GM21825 (cell line): Measurements from ENCODE around the gene NAGLU.
"Not testable (repeated sequence)": the region's sequence is repeated elsewhere in the genome, so short reads cannot be mapped to it uniquely, and the experiment has no call there.

ENCODE experiments used
- ATAC-seq: cut with Tn5 transposase; IDR thresholded peaks from one replicate; pipeline ENCODE4 v1.9.1; 2021; ENCODE audit warnings: mild to moderate bottlenecking, moderate library complexity; ENCODE audit not compliant: unreplicated experiment

The NAGLU gene

DNA sequence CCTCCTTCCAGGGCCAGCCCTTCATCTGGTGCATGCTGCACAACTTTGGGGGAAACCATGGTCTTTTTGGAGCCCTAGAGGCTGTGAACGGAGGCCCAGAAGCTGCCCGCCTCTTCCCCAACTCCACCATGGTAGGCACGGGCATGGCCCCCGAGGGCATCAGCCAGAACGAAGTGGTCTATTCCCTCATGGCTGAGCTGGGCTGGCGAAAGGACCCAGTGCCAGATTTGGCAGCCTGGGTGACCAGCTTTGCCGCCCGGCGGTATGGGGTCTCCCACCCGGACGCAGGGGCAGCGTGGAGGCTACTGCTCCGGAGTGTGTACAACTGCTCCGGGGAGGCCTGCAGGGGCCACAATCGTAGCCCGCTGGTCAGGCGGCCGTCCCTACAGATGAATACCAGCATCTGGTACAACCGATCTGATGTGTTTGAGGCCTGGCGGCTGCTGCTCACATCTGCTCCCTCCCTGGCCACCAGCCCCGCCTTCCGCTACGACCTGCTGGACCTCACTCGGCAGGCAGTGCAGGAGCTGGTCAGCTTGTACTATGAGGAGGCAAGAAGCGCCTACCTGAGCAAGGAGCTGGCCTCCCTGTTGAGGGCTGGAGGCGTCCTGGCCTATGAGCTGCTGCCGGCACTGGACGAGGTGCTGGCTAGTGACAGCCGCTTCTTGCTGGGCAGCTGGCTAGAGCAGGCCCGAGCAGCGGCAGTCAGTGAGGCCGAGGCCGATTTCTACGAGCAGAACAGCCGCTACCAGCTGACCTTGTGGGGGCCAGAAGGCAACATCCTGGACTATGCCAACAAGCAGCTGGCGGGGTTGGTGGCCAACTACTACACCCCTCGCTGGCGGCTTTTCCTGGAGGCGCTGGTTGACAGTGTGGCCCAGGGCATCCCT, 7.4 kb downstream of the NAGLU start:
- ATAC-seq: no peak

- ATAC-seq: no peak
Observed at GRCh38 chr17:42544874-42545283, 8.8 kb downstream of the NAGLU start.

DNA sequence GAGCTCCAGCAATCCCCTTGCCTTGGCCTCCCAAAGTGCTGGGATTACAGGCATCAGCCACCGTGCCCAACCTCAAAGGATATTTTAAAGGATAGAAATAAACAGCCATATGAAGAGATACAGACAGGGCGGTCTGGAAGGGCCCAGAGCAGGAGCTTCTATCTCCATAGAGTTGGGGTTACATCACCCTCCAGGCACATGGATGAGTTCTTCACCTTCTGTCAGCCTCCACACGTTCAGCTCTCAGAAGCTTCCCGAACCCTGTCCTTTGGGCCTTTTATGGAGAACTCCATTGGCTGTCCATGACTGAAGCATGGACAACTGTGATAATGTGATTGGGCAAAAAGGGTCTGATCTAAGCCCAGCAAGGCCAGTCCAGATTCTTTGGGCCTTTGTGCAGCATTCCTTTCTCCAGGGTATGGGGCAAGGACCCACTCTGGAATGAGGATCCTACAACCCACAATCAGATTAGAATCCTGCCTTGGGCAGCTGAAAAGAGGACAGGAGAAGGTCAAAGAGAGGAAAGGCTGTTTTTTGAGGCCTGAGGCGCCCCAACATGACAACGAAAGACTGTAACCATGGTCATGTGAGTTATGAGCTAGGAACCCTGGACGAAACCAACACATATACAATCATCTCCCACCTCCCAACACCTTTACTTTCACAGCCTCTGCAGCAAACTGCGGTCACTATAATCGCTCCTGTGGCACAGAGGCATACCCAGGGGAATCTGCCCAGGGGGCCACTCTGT, 9.9 kb downstream of the NAGLU start:
- ATAC-seq: not testable (repeated sequence)

DNA sequence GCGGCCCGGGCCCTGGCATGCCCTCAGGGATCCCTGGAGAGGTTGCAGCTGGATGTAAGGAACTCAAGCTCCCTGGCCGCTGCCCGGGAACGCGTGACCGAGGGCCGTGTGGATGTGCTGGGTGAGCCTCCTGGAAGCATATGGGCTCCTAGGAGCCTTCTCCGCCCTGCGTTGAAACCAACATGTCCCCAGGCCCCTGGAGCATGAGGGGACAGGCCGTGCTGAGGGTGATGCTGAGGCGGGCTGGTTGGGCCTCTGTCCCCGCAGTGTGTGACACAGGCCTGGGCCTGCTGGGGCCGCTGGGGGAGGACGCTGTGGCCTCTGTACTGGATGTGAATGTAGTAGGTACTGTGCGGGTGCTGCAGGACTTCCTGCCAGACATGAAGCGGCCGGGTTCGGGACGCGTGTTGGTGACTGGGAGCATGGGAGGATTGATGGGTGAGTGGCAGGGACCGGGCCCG, 11.0 kb downstream of the NAGLU start:
- ATAC-seq: no peak

DNA sequence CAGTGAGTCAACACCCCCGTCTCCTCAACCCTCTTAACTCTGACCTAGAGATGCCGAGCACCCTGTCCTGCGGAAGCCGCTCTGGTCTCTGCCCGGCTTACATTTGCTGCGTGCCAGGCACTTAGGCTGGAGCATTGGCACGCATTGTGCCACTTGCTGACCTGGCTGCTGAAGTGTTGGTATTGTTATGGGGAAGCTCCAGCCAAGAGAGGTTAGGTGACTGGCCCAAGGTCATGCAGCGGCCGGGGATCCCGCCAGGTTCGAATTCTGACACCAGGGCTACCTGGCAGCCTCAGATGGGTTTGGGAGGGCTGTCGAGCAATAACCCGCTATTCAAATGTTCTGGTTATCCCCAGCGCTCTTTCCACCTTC, 11.6 kb downstream of the NAGLU start:
- no peak for ATAC-seq

- ATAC-seq: no peak
Observed at GRCh38 chr17:42548070-42548837, 12.2 kb downstream of the NAGLU start.

DNA sequence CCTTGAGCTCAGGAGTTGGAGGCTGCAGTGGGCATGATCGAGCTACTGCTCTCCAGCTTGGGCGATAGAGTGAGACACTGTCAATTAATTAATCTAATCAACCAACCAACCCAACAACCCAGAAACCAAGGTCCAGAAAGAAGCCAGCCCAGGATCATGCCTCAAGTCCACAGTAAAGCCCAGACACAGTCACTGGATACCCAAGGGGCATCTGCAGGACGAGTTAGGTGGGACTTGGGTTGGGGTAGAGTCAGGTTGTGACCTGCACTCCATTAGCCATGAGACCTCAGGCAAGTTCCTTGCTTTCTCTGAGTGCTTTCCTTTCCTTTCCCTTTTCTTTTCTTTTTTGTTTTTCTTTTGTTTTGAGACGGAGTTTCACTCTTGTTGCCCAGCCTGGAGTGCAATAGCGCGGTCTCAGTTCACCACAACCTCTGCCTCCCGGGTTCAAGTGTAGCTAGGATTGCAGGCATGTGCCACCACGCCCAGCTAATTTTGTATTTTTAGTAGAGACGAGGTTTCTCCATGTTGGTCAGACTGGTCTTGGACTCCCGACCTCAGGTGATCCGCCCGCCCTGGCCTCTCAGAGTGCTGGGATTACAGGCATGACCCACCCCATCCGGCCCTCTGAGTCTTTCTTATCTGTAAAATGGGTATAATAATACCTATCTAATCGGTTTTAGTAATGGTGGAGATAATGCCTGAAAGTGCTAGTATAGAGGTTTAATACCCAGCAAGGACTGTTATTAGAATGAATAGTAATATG, 13.1 kb downstream of the NAGLU start:
- ATAC-seq: no peak

DNA sequence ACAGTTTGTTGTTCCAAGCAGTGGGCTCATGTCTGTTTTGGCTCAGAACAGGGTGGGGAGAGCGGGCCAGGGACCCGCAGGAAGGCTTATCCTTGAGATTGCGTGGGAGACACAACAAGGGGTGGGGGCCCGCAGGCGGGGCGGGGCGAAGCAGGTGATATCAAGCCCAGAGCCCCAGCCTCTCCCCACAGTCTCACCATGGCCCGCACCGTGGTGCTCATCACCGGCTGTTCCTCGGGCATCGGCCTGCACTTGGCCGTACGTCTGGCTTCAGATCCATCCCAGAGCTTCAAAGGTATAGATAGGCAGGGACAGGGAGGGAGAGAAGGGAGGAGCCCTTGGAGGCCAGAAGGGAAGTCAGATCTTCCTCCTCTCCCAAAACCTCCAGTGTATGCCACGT, 16.7 kb downstream of the NAGLU start, which contains the start of gene HSD17B1:
TSS of gene HSD17B1 (plus strand) at position 188 of the 400 bp plus-strand sequence. CDS start at position 199, 11 bp downstream.
- not testable (repeated sequence) for ATAC-seq

DNA sequence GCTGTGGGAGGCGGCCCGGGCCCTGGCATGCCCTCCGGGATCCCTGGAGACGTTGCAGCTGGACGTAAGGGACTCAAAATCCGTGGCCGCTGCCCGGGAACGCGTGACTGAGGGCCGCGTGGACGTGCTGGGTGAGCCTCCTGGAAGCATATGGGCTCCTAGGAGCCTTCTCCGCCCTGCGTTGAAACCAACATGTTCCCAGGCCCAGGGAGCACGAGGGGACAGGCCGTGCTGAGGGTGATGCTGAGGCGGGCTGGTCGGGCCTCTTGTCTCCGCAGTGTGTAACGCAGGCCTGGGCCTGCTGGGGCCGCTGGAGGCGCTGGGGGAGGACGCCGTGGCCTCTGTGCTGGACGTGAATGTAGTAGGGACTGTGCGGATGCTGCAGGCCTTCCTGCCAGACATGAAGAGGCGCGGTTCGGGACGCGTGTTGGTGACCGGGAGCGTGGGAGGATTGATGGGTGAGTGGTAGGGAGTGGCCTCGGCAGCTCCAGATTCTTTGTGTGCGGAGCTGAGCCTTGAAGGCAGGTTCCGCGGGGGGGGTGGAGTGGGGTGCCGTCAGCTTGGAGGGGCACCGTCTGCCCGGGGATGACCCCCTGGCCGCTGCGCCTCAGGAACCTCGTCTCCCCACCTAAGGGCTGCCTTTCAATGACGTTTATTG, 17.2 kb downstream of the NAGLU start:
- ATAC-seq: no peak

DNA sequence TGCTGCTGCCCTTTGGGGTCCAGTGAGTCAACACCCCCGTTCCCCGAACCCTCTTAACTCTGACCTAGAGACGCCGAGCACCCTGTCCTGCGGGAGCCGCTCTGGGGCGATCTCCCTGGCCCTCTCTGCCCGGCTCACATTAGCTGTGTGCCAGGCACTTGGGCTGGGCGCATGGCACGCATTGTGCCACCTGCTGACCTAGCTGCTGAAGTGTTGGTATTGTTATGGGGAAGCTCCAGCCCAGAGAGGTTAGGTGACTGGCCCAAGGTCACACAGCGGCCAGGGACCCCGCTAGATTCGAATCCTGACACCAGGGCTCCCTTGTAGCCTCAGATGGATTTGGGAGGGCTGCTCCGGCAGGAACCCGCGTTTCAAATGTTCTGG, 17.8 kb downstream of the NAGLU start:
- ATAC-seq: no peak

DNA sequence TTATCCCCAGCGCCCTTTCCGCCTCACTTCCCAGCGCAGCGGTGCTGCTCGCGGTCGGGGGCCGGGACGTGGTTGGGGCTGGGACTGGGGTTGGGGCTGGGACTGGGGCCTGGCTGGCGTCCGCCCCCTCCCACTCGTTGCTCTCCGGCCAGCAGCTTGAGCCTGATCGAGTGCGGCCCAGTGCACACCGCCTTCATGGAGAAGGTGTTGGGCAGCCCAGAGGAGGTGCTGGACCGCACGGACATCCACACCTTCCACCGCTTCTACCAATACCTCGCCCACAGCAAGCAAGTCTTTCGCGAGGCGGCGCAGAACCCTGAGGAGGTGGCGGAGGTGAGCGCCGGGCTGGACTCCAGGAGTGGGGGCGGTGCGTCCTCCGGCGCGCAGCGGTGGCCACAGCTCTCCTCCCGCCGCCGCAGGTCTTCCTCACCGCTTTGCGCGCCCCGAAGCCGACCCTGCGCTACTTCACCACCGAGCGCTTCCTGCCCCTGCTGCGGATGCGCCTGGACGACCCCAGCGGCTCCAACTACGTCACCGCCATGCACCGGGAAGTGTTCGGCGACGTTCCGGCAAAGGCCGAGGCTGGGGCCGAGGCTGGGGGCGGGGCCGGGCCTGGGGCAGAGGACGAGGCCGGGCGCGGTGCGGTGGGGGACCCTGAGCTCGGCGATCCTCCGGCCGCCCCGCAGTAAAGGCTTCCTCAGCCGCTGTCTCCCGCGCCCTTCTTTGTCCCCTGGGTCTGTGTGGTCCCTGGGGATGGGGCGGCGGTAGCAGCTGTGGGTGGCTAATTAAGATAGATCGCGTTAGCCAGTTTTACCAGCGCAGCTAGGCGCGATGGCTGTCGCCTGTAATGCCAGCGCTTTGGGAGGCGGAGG, 18.4 kb downstream of the NAGLU start:
- ATAC-seq: peak; percentile 74

- no peak for ATAC-seq
Observed at GRCh38 chr17:42555122-42555622, 19.1 kb downstream of the NAGLU start.

GRCh38 chr17:42555961-42556617, 20.0 kb downstream of the NAGLU start:
- ATAC-seq: not testable (repeated sequence)

- no peak for ATAC-seq
Observed at GRCh38 chr17:42559075-42559474, 23.0 kb downstream of the NAGLU start.

- ATAC-seq: no peak
Observed at GRCh38 chr17:42560246-42560645, 24.2 kb downstream of the NAGLU start.

DNA sequence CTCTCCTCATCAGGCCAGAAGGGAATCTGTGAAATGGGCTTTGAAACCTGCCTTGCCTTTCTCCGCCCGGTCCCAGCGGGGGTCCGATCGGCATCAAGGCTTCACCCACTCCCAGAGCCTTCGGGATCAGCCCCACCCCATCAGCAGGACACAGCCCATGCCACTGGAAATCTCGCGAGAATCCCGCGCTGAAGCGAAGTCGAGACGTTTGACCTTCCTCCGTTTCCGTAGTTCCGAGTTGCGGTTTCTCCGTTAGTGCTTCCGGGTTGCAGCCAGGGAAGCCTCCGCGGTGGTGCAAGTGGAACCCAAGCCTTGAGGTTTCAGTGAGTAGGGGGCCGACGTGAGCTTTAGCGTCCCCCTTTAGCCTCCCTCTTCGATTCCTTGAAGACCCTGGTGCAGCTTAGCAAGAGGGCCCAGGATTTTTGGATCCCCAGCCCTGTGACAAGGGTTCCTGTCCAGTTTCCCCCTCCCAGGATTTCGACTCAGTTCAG, 25.9 kb downstream of the NAGLU start, which contains the start of gene COASY:
TSS of gene COASY (plus strand) at position 252 of the 491 bp plus-strand sequence. CDS start 475 bp downstream, outside the sequence.
- peak; percentile 43 for ATAC-seq

DNA sequence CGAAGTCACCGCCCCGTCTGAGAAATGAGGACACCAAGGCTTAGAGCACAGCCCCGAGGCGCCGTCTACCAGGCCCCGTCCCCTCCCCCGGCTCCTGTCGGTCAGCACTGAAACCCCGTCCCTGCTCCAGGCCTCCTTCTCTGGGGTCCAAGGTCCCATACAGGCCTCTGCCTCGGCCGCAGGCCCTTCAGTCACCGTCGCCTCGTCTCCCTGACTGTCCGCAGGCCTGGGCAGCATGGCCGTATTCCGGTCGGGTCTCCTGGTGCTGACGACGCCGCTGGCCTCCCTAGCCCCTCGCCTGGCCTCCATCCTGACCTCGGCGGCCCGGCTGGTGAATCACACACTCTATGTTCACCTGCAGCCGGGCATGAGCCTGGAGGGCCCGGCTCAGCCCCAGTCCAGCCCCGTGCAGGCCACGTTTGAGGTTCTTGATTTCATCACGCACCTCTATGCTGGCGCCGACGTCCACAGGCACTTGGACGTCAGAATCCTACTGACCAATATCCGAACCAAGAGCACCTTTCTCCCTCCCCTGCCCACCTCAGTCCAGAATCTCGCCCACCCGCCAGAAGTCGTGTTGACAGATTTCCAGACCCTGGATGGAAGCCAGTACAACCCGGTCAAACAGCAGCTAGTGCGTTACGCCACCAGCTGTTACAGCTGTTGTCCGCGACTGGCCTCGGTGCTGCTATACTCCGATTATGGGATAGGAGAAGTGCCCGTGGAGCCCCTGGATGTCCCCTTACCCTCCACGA, 26.5 kb downstream of the NAGLU start:
- no peak for ATAC-seq
